Endothelial cell of umbilical vein (primary cell): ENCODE results near the gene ANKS1A. TPM values are rescaled to one million over a fixed set of nuclear protein-coding genes. Genes with fewer than 3 reads are reported as not detected.

Source experiments
- BruUV-seq: library from RNA; stranded (reverse); fragments of 400-500 nt; replicated peaks from 2 replicates; lab custom pipeline; 2021; lab: Mats Ljungman, UMichigan
- CTCF ChIA-PET: fragments of 300-600, 350-600 bp; sonication (Branson Sonifier 250); formaldehyde crosslinking; loops from one replicate; lab custom pipeline; 2021; ENCODE audit warnings: antibody characterized with exemption, inconsistent platforms; lab: Charles Lee
- POLR2A ChIA-PET: fragments of 300-600, 350-600 bp; sonication (Branson Sonifier 250); formaldehyde crosslinking; loops from one replicate; lab custom pipeline; 2021; ENCODE audit warnings: antibody characterized with exemption, inconsistent platforms; lab: Charles Lee
- DNase-seq: peaks from one replicate; pipeline ENCODE4 v3.0.0-alpha.2; 2011; ENCODE audit warnings: low read depth, low spot score
- FAIRE-seq: peaks from 2 replicates; lab custom pipeline; 2011; peaks lifted over from hg19 to GRCh38; lab: Jason Lieb, UNC
- H2AFZ ChIP-seq: 2 replicates; pipeline ENCODE4 v1.6.0; 2012; ENCODE audit warnings: low read depth, low read length, control low read depth, inconsistent platforms
- H3K27ac ChIP-seq: 2 replicates; pipeline ENCODE4 v1.5.1; 2011; ENCODE audit warnings: low read depth, mild to moderate bottlenecking, control low read depth, low read length, moderate library complexity; ENCODE audit not compliant: insufficient read depth
- H3K27me3 ChIP-seq, 2 experiments: 2 replicates each; pipeline versions ENCODE4 v1.6.0 to v1.6.1; 2011; ENCODE audit warnings: low read length in 2 of 2, mixed read lengths in 1 of 2; ENCODE audit not compliant: control insufficient read depth in 2 of 2, insufficient read depth in 2 of 2
- H3K36me3 ChIP-seq, 2 experiments: 2 replicates in 1 of 2; 3 replicates in 1 of 2; pipeline ENCODE4 v1.5.1; 2011; ENCODE audit warnings: low read length in 2 of 2, mild to moderate bottlenecking in 1 of 2, moderate library complexity in 1 of 2; ENCODE audit not compliant: control insufficient read depth in 2 of 2, insufficient read depth in 2 of 2; ENCODE audit errors: extremely low read depth in 1 of 2
- H3K4me1 ChIP-seq: 3 replicates; pipeline ENCODE4 v1.5.1; 2011; ENCODE audit warnings: mild to moderate bottlenecking, low read length; ENCODE audit not compliant: control insufficient read depth, insufficient read depth; ENCODE audit errors: extremely low read depth
- H3K4me2 ChIP-seq: 2 replicates; pipeline ENCODE4 v1.6.1; 2011; ENCODE audit warnings: low read length, control low read depth, mixed read lengths; ENCODE audit not compliant: insufficient read depth
- H3K4me3 ChIP-seq, 3 experiments: fragments of 200-600 bp in 1 of 3; sonication (generic), shearing (Covaris generic) in 1 of 3; replicated peaks in 1 of 3; 2 replicates each; pipeline ENCODE4 v1.5.1; 2011 to 2016; ENCODE audit warnings: control low read depth in 3 of 3, low read length in 3 of 3, mild to moderate bottlenecking in 2 of 3, inconsistent platforms in 1 of 3, low read depth in 1 of 3, moderate library complexity in 1 of 3; ENCODE audit not compliant: insufficient read depth in 1 of 3
- H3K79me2 ChIP-seq: 2 replicates; pipeline ENCODE4 v1.6.0; 2012; ENCODE audit warnings: low read length, inconsistent platforms; ENCODE audit not compliant: control insufficient read depth, insufficient read depth
- H3K9ac ChIP-seq: replicated peaks from 2 replicates; pipeline ENCODE3; 2011; ENCODE audit warnings: low read length, control low read depth; ENCODE audit not compliant: insufficient read depth; ENCODE audit errors: extremely low read depth
- H3K9me1 ChIP-seq: replicated peaks from 3 replicates; pipeline ENCODE4 v1.6.0; 2011; ENCODE audit warnings: mild to moderate bottlenecking, low read length; ENCODE audit not compliant: control insufficient read depth, insufficient read depth; ENCODE audit errors: extremely low read depth
- H3K9me3 ChIP-seq: replicated peaks from 2 replicates; pipeline ENCODE4 v1.5.1; 2012; ENCODE audit warnings: low read length, inconsistent platforms; ENCODE audit not compliant: control insufficient read depth, insufficient read depth
- H4K20me1 ChIP-seq: replicated peaks from 2 replicates; pipeline ENCODE3; 2011; ENCODE audit warnings: mild to moderate bottlenecking, low read length; ENCODE audit not compliant: control insufficient read depth, insufficient read depth; ENCODE audit errors: extremely low read depth
- CTCF ChIP-seq, 2 donors: IDR thresholded peaks; 1 replicate in 1 of 2; 2 replicates in 1 of 2; pipeline ENCODE4 v1.5.1; 2011; ENCODE audit warnings: low read length in 2 of 2, mild to moderate bottlenecking in 2 of 2, moderate library complexity in 2 of 2, control low read depth in 1 of 2, inconsistent platforms in 1 of 2, low read depth in 1 of 2; ENCODE audit not compliant: insufficient read depth in 1 of 2; ENCODE audit errors: extremely low read depth in 1 of 2
- EZH2 ChIP-seq: IDR thresholded peaks from 2 replicates; pipeline ENCODE4 v1.6.1; 2012; ENCODE audit warnings: borderline replicate concordance, low read depth, mild to moderate bottlenecking, moderate library complexity, low read length, inconsistent platforms; ENCODE audit not compliant: severe bottlenecking
- FOS ChIP-seq: IDR thresholded peaks from 2 replicates; pipeline ENCODE4 v1.6.1; 2011; ENCODE audit warnings: mild to moderate bottlenecking, low read length, moderate library complexity, borderline replicate concordance; ENCODE audit not compliant: insufficient read depth
- GATA2 ChIP-seq: IDR thresholded peaks from 2 replicates; pipeline ENCODE4 v1.7.0; 2011; ENCODE audit warnings: low read depth, mild to moderate bottlenecking, moderate library complexity, mixed read lengths, low read length; ENCODE audit not compliant: insufficient read length, insufficient read depth
- JUN ChIP-seq: IDR thresholded peaks from 2 replicates; pipeline ENCODE4 v1.6.1; 2011; ENCODE audit warnings: borderline replicate concordance, low read depth; ENCODE audit not compliant: insufficient read length, insufficient read depth
- MAX ChIP-seq: IDR thresholded peaks from 2 replicates; pipeline ENCODE4 v1.6.1; 2011; ENCODE audit not compliant: insufficient read depth, insufficient read length
- MYC ChIP-seq: IDR thresholded peaks from one replicate; pipeline ENCODE4 v1.6.1; 2011; ENCODE audit warnings: mild to moderate bottlenecking, low read depth, low read length
- POLR2A ChIP-seq: IDR thresholded peaks from 2 replicates; pipeline ENCODE4 v1.6.1; 2012; ENCODE audit warnings: low read depth, mild to moderate bottlenecking, control low read depth, low read length
- POLR2AphosphoS5 ChIP-seq: IDR thresholded peaks from 2 replicates; pipeline ENCODE4 v1.6.1; 2012; ENCODE audit warnings: low read depth, mild to moderate bottlenecking, control low read depth, low read length, moderate library complexity; ENCODE audit not compliant: insufficient read depth
- dilution Hi-C: fragments of 300-500 bp; cut with MboI; formaldehyde crosslinking; loops from one replicate; pipeline ENCODE4 v1.15.0; 2019; ENCODE audit warnings: low sequenced_read_pairs; ENCODE audit not compliant: extremely low pct_ligation_motif_present
- intact Hi-C: fragments of 100-400 bp; cut with micrococcal nuclease; formaldehyde crosslinking; loops from one replicate; pipeline ENCODE4 v1.10.0; 2022
- polyA plus RNA-seq, 4 experiments: library from polyadenylated mRNA; depleted of rRNA in 3 of 4; stranded (reverse) in 3 of 4; unstranded in 1 of 4; fragments of >200 nt; gene quantifications; 2 replicates each; pipeline versions ENCODE4 v1.2.1 to v1.2.3, GENCODE V29; 2011 to 2012; ENCODE audit warnings: missing spikeins in 1 of 4
- total RNA-seq: library from RNA; stranded (reverse); gene quantifications from 2 replicates; pipeline ENCODE4 v1.2.3, GENCODE V29; 2021

ANKS1A gene
- total and polyA plus RNA-seq, 2 donors (not counting 3 experiments of a cell fraction or from before 2014, with no cell fraction given) = 8.9 to 26.1 TPM

- Histone ChIP-seq H3K4me2 (no peak overlapping the region), H3K9me3 (no peaks in the 10 kb centered on the region), H3K27me3 (no peaks in the 10 kb centered on the region), H2AFZ (no peak overlapping the region), H3K27ac (no peak overlapping the region), H3K4me3 (no peak overlapping the region), H4K20me1 (no peaks in the 10 kb centered on the region), H3K79me2 (no peaks in the 10 kb centered on the region), H3K4me1 (peaks cover 55% of the 10 kb centered on the region), H3K9ac (no peak overlapping the region), H3K36me3 (no peaks in the 10 kb centered on the region), H3K9me1 (no peaks in the 10 kb centered on the region)
- BruUV-seq = no TSS peak
- DNase-seq = no peak
- TF ChIP-seq EZH2 = no peak
- TF ChIP-seq JUN = no peak
- TF ChIP-seq GATA2 = no peak
- TF ChIP-seq POLR2AphosphoS5 = no peak
- no peak for TF ChIP-seq POLR2A
- TF ChIP-seq MYC = no peak
- TF ChIP-seq FOS = no peak
- no peak for TF ChIP-seq MAX
- TF ChIP-seq CTCF (IDR thresholded peaks at IDR 0.05; ENCODE audit: extremely low read depth in 1 of 2, insufficient read depth in 1 of 2, low read depth in 1 of 2, low read length in 2 of 2) = no peak
- ChIA-PET CTCF (interaction anchor here (1.4 kb wide), 1 partner anchor 21 kb away, joined by 4 read pairs; no protein-coding TSS in a partner anchor), POLR2A (no interaction called here)
- intact Hi-C loops (no loop called here), dilution Hi-C loops (no loop called here)
- no peak for FAIRE-seq
These were observed 124.6 kb downstream of the ANKS1A start for GRCh38 chr6:35013701-35014100.
